HG03565 (cell line): Measurements from ENCODE around the gene PEPD.

Experiments
- ATAC-seq: cut with Tn5 transposase; IDR thresholded peaks from one replicate; pipeline ENCODE4 v1.9.1; 2021; ENCODE audit warnings: mild to moderate bottlenecking, moderate library complexity; ENCODE audit not compliant: unreplicated experiment

Gene PEPD

DNA sequence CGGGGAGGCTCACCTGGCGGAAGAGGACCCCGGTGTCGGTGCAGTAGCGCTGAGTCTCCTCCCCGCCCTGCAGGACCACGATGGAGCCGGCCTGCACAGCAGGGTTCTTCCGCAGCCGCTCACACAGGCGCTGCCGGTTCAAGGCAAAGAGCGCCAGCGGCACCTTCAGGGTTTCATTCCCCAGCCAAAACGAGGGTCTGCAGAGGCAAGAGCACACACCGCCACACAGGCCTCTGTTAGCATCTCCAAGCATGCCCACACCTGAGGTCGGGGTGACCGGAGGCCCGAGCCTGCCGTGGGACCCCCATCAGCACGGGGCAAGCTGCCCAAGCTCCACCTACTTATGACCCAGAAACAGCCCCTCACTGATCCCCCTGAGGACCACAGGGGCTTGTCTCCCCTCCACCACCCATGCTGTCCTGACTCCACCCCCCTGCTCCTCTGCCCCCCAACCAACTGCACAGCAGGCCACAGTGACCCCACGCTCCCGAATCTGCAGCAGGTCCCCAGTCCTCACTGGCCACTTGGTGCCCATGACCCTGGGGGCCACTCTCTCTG, 8.9 kb downstream of the PEPD start:
- ATAC-seq, result no peak

DNA sequence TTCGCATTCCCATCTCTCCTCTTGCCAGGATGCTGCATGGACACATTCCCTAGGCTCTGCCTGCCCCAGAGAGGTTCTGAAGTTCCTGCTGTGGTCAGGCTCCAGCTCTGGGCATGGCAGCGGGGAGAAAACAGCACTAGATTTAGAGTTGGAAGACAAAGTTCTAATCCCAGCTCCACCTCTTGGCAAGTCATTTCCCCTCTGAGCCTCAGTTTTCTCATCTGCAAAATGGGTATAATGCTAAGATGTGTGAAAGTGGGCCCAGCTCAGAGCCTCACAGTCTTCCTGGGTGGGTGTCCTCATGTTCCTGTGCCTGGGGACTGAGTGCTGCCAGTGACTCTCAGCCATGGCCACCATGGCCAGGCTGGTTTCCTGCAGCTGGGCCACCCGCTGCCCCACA, 9.6 kb downstream of the PEPD start:
- ATAC-seq, result no peak

DNA sequence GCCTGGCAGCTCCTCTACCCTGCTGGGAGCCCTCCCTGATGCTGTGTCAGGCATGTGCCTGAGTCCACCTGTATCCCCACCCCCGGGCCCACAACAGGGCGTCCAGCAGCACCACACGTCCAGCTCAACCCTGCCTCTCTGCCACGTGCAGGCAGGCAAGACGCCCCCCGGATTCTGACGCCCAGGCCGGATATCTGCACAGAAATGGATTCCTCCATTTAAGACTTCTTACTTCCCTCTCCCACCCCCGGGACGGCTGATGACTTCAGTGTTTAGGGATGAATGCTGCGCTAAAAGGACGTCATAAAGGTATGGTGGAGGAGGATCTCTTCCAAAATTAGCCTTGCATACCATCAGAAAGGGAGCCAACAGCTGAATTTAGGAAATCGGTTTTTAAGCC, 10.2 kb downstream of the PEPD start:
- no peak for ATAC-seq

DNA sequence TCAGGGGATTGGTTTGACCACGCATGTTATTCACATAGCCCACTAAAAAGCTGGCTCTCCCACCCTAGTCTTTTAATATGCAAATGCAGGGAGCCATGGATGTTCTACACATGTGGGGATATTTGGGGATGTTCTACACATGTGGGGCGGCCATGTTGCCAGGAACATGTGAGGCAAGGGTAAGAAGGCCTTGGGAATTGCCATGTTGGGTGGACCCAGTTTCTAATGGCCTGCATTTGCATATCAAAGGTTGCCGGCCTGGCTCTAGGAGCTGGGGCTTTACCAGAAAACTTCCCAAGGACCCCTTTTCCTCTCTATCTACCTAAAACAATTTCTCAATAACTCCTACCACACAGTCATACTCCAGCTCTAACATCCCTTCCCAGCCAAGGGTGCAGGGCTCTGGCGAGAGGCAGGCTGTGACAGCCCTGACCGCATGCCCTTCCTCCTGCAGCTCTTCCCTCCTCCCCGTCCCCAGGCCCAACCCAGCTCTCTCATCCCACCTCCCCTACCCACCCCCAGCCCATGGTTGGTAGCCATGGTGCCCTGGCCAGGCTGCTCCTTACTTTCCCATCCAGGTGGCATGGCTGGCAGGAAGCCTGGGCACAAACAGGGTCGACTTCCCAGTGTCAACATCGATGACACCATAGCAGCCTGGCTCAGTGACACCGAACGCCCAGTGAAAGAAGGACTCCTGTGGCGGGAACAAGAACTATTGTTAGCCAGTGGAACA, 11.0 kb downstream of the PEPD start:
- ATAC-seq, result no peak

DNA sequence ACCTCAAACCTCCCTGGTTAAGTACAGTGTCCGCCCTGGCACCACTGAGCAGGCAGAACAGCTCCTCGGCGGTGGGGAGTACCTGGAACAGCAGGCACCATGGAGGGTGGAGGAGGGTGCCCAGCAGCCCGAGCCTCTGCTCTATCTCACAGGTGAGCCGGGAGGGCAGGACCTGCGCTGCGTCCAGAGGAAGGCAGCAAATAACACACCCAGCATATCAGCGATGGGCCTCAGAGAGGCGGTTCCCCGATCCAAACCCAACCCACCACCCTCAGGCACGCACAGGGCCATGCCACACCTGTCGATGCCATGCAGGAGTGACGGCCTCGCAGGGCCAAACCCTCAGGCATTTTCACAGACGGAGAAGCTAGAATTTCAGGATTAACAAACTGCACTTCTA, 11.8 kb downstream of the PEPD start:
- ATAC-seq, result no peak

DNA sequence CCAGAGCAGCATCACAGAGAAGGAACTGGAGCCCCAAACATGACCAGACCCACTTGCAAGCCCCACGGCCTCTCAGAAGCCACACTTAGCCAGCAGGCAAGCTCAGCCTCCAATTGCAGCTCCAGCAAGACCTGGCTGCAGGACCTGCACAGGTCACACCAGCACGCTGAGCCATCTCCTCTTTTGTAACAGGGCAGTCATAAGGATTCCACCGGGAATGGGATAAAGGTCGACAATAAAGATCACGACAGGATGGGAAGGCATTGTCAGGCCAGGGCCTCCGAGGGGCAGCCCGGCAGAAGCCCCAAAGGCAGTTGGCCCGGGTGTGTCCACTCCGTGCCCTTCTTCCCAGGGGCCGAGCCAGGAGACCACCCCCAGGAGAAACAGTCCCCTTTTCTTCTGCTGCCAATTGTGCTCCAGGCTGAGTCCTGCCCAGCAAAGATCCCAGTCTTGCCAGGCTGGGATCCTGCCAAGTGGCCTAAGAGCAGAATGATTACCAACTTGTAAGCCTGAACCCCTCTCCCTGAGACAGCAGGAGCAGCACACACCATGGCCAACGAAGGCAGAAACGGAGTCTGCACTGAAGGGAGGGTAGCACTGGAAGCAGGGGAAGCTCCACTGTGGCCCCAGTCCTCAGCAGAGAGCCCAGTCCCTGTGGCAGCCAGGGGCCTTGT, 12.5 kb downstream of the PEPD start:
- ATAC-seq, result no peak

DNA sequence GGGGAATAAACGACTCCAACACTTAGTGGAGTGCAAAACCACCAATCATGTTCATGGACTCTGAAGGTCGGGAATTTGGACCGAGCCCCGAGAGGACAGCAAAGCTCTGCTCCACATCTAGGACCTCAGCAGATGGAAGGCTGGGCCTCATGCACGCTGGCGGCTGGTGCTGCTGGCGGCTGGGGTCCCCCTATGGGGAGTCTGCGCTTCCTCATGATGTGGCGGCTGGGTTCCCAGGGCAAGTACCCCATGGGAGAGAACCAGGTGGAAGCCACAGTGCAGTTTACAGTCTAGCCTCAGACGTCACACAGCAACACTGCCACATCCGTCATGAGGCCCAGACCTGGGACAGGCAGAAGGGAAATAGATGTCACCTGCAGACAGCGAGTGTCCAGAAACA, 13.2 kb downstream of the PEPD start:
- no peak for ATAC-seq

DNA sequence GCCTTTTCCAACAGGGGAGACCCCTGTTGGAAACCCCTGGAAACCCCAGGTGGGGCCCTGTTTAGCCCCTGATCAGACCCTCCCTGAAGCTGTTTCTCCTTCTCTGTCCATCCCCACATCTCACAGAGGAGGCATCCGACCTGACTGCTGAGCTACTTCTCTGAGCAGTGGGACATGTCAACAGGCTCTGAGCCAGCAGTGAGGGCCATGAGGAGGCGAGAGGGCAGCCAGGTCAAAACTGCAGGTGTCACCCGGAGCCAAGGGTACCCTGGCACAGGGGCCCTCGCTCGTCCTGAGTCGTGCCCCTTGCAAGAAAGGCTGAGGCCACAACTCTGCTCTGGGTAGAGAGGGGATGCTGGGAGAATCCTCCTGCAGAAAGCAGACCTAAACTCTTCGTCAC, 13.6 kb downstream of the PEPD start:
- no peak for ATAC-seq

DNA sequence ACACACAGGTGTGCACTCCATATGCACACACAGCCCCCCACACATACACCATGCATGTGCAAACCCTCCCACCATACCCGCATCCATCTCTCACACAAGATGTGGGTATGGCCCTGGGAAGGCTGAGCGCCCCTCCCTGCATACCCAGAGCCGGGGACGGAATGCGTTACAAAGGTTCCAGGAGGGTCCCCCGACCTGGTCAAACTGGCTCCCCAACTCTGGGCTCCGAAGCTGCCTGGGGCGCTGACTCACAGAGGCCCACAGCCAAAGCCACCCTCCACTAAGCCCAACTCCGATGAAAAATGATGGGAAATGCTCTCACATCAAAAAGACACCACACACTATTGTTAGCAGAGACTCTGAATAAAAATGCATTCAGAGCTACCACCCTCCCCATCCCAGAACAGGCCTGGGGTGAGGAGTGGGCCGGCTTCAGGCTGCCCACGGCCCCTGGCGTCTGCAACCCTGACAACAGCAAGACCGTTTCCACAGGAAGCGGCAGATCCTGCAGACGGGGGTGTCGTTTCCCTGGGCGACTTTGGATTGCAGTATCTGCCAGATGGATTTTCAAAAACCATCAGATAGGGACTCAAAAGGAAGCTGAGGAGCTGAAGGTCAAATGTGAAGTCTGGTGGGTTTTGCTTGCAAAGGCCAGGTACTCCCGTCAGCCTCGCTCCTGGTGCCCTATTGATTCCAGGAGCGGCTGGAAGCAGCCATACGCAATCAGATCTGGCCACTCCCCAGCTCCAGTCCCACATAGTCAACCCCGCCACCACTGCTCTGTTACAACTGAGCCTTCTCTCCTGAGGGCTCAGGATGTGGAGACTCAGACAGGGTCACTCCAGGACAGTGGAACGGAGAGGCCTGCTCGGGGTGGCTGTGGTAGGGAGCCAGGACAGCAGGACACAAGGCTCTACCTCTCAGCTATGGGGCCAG, 14.3 kb downstream of the PEPD start:
- no peak for ATAC-seq

DNA sequence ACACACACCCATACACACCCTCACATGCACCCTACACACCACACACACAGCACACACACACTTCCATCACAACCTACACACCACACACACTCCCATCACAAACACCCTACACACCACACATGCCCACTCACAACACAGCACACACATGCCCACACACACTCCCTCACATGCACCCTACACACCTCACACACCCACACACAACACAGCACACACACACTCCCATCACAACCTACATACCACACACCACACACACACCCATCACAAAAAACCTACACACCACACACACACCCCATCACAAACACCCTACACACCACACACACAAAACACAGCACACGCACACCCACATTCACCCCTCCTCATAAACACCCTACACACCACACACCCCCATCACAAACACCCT, 15.1 kb downstream of the PEPD start:
- no peak for ATAC-seq

DNA sequence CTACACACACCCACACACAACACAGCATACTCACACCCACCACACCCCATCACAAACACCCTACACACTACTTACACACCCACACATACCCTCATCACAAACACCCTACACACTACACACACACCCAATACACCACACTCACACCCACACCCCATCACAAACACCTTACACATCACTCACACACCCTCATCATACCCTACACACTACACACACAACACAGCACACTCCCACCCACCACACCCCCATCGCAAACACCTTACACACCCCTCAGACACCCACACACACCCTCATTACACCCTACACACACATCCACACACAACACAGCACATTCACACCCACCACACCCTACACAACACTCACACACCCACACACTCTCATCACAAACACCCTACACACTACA, 15.8 kb downstream of the PEPD start:
- ATAC-seq, result no peak

DNA sequence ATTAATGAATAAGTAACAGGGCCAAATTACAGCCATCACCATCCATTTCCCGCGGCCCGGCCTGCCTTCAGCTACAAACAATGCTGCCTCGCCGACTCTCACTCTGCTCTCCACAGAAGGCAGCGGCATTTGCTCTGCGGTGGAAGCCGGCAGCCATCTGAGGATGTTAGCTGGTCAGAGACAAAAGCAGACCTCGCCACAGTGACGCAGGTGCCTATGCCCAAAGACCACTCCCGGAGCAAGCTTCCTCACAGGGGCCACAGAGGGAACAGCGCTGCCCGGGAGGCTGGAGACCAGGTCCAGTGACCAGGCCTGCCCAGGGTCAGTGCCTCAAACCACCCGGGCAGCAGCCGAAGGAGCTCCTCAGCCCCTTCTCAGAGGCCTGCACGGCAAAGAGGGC, 16.4 kb downstream of the PEPD start:
- ATAC-seq, result no peak

DNA sequence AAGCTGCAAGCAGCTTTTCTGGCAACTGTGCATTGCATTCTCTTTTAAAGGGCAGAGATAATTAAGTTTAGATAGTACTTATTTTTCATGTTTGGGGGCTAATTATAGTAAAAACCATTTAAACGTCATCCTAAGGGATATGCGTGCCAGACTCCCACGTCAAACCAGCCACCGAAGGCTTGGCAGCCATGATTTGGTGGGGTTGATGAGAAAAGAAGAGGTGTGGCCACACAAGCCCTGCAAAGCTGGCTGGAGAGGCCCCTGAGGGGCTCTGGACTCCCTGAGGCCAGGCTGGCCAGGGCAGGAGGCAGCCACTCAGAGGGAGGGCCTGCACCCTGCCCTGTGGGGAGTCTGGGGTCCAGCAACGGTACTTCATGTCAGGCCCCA, 17.5 kb downstream of the PEPD start:
- no peak for ATAC-seq

DNA sequence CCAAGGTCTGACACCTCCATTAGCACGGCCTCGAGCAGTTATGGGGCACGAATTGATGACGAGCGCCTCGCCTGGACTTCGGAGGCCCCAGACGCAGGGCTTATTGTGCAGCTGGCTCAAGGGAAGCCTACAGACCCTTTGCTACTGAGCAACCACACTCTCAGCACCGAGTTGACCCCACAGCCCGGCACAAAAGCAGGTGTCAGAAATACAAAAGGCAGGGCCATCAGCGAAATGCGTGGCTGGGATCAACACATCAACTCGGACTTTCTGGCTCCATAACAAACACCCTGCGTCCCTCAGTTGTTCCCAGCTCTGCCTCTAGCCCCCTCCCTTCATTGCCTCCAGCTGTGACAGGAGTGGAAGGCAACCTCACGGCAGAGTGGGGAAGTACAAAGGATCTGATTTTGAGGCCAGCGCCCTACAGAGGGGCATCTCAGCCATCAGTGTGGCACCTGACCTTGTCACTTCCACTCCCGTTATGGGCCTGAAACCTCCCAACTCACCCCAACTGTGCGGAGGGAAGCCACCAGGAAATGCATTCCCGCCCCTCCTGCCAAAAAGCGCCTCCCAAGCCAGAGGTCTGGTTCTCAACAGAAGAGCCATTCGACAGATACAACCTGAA, 18.0 kb downstream of the PEPD start:
- no peak for ATAC-seq

DNA sequence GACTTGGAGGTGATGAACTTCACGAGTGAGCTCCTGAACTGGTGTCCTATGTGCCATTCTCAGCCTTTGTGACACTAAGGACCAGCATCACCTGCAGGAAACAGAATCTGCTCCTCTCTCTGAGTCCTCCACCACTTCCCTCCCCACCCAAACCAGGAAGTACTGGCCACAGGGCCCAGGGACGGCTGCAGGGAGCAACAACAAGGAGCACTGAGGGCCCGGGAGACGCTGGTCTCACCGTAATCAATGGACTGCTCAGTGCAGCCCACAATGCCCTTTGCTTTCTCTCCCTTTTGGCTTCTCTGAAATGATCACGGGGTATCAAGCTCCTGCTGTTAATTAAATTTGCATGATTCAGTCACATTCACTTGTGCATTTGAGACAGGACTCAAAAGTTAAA, 18.6 kb downstream of the PEPD start:
- no peak for ATAC-seq

DNA sequence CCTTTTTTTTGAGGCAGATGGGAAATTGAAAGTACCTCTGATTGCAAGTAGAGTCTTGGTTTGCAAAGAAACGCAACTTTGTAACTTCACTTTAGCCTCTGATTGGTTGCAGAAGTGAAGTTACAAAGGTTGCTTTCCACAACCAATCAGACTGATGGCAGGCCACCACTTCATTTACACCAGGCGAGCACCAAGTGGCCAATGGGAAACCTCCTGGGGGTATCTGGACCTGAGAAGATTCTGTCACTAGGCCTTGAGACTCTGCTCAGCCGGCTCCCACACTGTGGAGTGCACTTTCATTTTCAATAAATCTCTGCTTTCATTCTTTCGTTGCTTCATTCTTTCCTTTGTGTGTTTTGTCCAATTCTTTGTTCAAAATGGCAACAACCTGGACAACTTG, 19.1 kb downstream of the PEPD start:
- no peak for ATAC-seq

DNA sequence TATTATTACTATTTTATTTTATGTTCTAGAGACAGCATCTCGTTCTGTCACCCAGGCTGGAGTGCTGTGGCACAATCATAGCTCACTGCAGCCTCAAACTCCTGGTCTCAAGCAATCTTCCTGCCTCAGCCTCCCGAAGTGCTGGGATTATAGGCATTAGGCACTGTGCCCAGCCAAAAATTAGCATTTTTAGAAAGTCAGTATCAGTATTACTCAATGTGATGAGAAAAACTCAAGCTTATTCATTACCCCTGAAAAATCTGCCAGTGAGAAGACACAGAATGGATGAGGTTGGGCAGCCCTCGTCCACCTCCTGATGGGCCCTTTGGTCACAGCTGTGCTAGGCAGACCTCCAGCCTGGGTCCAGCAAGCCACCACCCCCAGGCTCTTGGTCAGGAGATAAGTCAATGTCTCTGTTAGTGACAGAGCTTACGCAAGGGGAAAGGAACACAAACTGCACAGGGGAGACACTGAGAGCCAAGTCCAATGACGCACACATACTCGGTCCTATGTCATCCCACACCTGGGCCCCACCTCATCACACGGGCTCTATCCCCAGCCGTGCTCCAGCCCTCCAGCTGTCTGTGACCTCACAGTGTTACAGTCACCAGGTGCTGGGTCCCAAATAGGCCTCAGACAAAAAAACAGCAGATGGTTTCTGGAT, 19.8 kb downstream of the PEPD start:
- no peak for ATAC-seq

DNA sequence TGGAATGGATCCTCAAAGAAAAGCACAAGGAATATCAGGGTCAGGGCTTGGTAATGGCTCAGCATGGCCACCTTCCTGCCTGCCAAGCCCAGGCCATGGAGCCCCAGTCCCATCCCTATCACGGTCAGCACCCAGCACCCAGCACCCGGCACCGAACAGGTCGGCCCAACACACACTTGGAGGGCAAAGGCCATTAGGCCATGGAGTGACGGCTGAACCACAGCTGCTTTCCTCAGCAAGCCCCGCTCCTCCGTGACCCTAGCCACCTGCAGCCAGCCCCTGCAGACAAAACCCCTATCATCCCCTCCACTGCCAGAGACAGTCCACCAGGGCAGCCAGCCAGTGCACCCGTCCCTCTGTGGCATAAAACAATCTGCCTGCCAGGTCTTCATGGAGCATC, 20.6 kb downstream of the PEPD start:
- ATAC-seq, result no peak

DNA sequence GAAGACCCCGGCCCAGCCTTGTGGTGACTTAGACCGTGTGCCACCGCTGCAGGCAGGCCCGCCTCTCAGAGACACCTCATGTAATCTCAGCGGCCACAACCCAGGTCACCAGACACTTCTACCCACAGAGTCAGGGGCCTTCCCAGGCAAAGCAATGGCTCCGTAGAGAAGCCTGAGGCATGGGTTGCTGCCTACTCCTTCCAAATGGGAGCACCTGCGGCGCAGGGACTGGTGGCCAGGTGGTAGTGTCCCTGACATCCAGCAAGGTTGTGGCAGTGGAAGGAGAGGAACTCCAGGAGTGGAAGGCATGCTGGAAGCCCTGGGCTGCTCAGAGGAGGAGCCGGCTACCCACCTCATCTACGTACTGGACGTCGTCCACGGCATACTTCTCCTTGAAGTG, 21.0 kb downstream of the PEPD start:
- no peak for ATAC-seq

DNA sequence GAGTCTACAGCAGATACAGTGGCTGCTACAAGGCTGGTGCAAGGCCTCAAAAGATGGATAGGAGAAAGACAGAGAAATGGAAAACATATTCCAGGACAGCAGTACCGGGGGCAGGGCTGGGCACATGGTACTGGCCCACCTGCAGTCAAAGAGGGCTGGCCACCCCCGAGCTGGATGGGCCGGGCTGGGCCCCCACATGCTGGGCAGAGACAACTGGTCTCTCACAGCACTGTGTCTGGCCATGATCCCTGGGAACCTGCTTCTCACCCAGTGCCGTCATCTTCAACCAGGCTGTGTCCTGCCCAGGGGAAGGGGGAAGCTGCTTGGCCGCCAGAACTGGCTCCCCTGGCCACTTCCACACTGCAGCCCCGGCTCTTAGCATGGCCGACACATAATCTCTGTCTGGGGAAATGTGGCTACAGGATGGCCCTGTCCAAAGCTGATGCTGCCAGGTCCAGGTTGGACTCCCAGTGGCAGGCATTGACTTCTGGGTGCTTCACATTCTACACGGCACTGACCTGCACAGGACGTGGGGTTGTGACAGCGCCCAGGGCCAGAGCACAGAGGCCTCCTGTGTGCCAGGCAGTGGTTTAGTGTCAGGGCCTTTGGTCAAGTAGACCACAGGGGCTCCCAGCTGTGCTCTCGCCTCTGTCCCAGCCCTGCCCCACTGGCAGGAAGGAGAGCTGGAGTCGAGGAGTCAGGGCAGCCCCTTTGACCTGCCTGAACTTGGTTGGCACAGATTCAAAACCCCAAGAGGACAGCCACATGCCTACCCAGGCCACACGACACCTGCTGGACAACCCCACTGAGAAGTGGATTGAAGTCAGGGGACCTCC, 21.7 kb downstream of the PEPD start:
- ATAC-seq, result no peak
